Neural progenitor cell (in vitro differentiated cells): ENCODE results near the gene STRADB.

Experiments
- EZH2 ChIP-seq: fragments of 200-600 bp; sonication (generic); IDR thresholded peaks from 2 replicates; pipeline ENCODE4 v1.6.1; 2017; ENCODE audit warnings: antibody characterized with exemption, mild to moderate bottlenecking, moderate library complexity
- EZH2phosphoT487 ChIP-seq: fragments of 200-600 bp; sonication (generic); IDR thresholded peaks from 2 replicates; pipeline ENCODE4 v1.6.1; 2017; ENCODE audit warnings: antibody characterized with exemption
- TF ChIP-seq, protein P1 (sequence below): fragments of 200-600 bp; sonication (generic); IDR thresholded peaks from 2 replicates; pipeline ENCODE4 v1.5.1; 2017; ENCODE audit warnings: antibody characterized with exemption, mild to moderate bottlenecking

DNA sequence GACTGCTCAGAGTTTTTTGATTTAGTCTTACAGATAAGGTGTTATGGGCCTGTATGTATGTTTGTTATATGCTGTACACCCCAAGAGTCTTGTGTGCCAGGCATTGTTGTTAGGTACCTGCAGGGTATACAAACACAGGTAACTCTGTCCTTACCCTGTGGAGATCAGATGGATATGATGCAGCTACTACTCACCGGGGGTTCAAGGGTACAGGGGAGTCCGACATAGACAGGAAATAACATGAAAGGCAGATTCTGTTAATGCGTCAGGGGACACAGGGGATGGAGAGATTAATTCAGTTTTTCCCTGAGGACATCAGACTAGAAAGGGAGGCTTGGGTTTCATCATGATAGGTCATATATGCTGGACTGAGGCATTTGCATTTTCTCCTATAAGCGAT, 31.6 kb upstream of the STRADB start:
- no peak for TF ChIP-seq EZH2
- TF ChIP-seq, protein P1, sequence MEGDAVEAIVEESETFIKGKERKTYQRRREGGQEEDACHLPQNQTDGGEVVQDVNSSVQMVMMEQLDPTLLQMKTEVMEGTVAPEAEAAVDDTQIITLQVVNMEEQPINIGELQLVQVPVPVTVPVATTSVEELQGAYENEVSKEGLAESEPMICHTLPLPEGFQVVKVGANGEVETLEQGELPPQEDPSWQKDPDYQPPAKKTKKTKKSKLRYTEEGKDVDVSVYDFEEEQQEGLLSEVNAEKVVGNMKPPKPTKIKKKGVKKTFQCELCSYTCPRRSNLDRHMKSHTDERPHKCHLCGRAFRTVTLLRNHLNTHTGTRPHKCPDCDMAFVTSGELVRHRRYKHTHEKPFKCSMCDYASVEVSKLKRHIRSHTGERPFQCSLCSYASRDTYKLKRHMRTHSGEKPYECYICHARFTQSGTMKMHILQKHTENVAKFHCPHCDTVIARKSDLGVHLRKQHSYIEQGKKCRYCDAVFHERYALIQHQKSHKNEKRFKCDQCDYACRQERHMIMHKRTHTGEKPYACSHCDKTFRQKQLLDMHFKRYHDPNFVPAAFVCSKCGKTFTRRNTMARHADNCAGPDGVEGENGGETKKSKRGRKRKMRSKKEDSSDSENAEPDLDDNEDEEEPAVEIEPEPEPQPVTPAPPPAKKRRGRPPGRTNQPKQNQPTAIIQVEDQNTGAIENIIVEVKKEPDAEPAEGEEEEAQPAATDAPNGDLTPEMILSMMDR = no peak
- TF ChIP-seq EZH2phosphoT487 = no peak
